ENCODE data around the gene GZMB. TPM values are rescaled to one million over a fixed set of nuclear protein-coding genes. Genes with fewer than 3 reads are reported as not detected.
A peak's percentile ranks its signal among the peaks of the same experiment; 100 is the strongest.
"Not testable (repeated sequence)": the region's sequence is repeated elsewhere in the genome, so short reads cannot be mapped to it uniquely, and the experiment has no call there.

Gene GZMB
- total and polyA plus RNA-seq, 4 donors = 2.2 to 15.7 (median 5.6) TPM

DNA sequence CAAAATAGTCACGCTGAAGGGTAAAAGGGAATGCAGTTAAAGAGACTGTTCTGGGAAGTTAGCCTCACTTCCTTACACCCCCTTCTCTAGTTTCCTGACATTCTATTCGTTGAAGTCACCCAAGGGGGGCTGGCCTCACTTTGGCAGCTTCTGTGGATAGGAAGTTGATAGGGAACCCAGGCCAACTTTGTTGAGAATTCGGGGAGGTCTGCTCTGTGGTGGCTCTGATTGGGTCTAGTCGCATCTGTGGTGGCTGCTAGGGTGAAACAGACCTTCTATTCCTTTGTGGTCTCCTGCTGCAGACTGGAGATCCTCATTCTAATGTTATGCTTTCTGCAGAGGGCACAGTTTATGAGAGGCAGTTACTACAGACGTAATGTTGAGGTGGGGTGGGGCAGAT, 28.8 kb upstream of the GZMB start:
- H3K27ac ChIP-seq (ENCODE audit: low read depth in 1 of 2, low read length in 1 of 2) = peak overlapping the region in 1 of 2 donors; percentile 68
- no peak overlapping the region for H3K4me3 ChIP-seq
- peaks cover 0 to 2% (median 0%) of the 10 kb centered on the region in 3 donors for H3K27me3 ChIP-seq (ENCODE audit: control insufficient read depth in 3 of 3, insufficient read depth in 3 of 3, low read length in 2 of 3)
- peaks cover 0 to 6% (median 0%) of the 10 kb centered on the region in 5 donors for H3K4me1 ChIP-seq (ENCODE audit: control insufficient read depth in 5 of 5, insufficient read depth in 5 of 5, low read length in 5 of 5)
- TF ChIP-seq, protein P1, sequence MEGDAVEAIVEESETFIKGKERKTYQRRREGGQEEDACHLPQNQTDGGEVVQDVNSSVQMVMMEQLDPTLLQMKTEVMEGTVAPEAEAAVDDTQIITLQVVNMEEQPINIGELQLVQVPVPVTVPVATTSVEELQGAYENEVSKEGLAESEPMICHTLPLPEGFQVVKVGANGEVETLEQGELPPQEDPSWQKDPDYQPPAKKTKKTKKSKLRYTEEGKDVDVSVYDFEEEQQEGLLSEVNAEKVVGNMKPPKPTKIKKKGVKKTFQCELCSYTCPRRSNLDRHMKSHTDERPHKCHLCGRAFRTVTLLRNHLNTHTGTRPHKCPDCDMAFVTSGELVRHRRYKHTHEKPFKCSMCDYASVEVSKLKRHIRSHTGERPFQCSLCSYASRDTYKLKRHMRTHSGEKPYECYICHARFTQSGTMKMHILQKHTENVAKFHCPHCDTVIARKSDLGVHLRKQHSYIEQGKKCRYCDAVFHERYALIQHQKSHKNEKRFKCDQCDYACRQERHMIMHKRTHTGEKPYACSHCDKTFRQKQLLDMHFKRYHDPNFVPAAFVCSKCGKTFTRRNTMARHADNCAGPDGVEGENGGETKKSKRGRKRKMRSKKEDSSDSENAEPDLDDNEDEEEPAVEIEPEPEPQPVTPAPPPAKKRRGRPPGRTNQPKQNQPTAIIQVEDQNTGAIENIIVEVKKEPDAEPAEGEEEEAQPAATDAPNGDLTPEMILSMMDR (IDR thresholded peaks at IDR 0.05; ENCODE audit: control extremely low read depth, extremely low read depth) = no peak
- H3K9me3 ChIP-seq (ENCODE audit: control insufficient read depth in 4 of 4, insufficient read depth in 3 of 4, low read length in 3 of 4) = no peaks in the 10 kb centered on the region
- peak in 2 of 3 donors; percentile 17 to 30 for DNase-seq
- WGBS, 2 donors = 16 to 30% methylated on average over 5 of the region's 5 CpGs
- ATAC-seq (ENCODE audit: insufficient read depth, low FRiP score) = no peak
- H3K9ac ChIP-seq (ENCODE audit: insufficient read depth in 1 of 2, low read length in 2 of 2) = no peak overlapping the region
- H3K36me3 ChIP-seq (ENCODE audit: control insufficient read depth in 4 of 4, insufficient read depth in 4 of 4, low read length in 4 of 4) = no peaks in the 10 kb centered on the region

DNA sequence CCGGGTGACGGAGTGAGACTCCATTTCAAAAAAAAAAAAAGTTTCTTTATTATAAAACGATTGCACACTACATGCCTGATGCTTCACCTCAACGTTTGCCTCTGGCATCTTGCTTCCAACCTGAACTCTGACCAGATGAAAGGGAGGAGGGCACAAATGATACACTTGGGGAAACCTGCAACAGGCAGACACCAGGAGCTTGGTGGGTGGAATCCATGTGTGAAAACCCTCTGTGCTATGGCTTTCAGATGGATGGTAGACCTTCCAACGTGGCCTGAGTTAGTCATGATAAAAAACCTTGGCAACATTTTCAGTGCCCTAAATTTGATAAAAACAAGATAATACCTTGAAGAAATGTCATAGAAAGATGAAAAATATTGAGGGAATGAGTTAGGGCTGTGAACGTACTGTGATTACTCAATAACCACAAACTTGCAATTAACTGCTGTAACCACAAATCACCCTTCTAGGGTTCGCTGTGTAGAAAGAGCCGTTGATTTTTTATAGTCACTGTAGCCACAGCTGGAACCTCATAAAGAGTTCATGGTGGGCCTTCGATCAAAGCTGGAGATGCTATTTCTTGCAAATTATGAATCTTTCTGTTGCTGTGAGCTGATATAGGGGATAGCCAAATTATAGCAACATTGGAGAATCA, 26.1 kb upstream of the GZMB start:
- H3K4me1 ChIP-seq (ENCODE audit: control insufficient read depth in 5 of 5, insufficient read depth in 5 of 5, low read length in 5 of 5) = peaks cover 0 to under 1% (median 0%) of the 10 kb centered on the region in 5 donors
- no peak overlapping the region for H3K27ac ChIP-seq (ENCODE audit: low read depth in 1 of 2, low read length in 1 of 2)
- no peak for ATAC-seq (ENCODE audit: insufficient read depth, low FRiP score)
- H3K9me3 ChIP-seq (ENCODE audit: control insufficient read depth in 4 of 4, insufficient read depth in 3 of 4, low read length in 3 of 4) = no peaks in the 10 kb centered on the region
- H3K27me3 ChIP-seq (ENCODE audit: control insufficient read depth in 3 of 3, insufficient read depth in 3 of 3, low read length in 2 of 3) = no peaks in the 10 kb centered on the region
- TF ChIP-seq, protein P1 (IDR thresholded peaks at IDR 0.05; ENCODE audit: control extremely low read depth, extremely low read depth) = no peak
- no peak overlapping the region for H3K4me3 ChIP-seq
- no peak for DNase-seq
- WGBS, 2 donors = 49 to 60% methylated on average over 9 of the region's 9 CpGs
- H3K9ac ChIP-seq (ENCODE audit: insufficient read depth in 1 of 2, low read length in 2 of 2) = no peak overlapping the region
- H3K36me3 ChIP-seq (ENCODE audit: control insufficient read depth in 4 of 4, insufficient read depth in 4 of 4, low read length in 4 of 4) = no peaks in the 10 kb centered on the region

DNA sequence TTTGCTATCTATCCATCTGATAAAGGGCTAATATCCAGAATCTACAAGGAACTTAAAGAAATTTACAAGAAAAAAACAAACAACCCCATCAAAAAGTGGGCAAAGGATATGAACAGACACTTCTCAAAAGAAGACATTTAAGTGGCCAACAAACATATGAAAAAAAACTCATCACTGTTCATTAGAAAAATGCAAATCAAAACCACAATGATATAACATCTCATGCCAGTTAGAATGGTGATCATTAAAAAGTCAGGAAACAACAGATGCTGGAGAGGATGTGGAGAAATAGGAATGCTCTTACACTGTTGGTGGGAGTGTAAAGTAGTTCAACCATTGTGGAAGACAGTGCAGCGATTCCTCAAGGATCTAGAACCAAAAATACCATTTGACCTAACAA, 14.4 kb upstream of the GZMB start:
- 68 to 79% methylated on average over 1 of the region's 1 CpG for WGBS, 2 donors

DNA sequence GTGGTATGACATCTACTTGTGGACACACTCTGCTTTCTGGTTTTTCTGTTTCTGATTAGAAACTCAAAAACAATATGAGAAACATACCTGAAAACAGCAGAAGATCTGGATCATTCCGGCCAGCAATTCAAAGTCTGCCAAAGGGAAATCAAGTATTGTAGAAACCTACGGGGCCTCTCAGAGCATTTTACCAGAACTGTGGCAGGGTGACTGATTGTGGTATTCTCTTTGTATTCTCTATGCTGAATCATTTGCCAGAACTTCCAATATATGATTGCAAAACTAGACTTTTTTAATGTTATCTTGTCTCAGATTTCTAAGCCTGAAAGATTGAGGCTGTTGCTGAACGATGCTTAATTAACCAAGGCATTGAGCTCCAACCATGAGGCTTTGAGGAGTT, 5.9 kb upstream of the GZMB start:
- Histone ChIP-seq H3K27me3 (ENCODE audit: control insufficient read depth in 3 of 3, insufficient read depth in 3 of 3, low read length in 2 of 3) (no peaks in the 10 kb centered on the region), H3K9ac (ENCODE audit: insufficient read depth in 1 of 2, low read length in 2 of 2) (no peak overlapping the region), H3K27ac (ENCODE audit: low read depth in 1 of 2, low read length in 1 of 2) (no peak overlapping the region), H3K36me3 (ENCODE audit: control insufficient read depth in 4 of 4, insufficient read depth in 4 of 4, low read length in 4 of 4) (no peaks in the 10 kb centered on the region), H3K4me3 (no peak overlapping the region), H3K4me1 (ENCODE audit: control insufficient read depth in 5 of 5, insufficient read depth in 5 of 5, low read length in 5 of 5) (no peaks in the 10 kb centered on the region), H3K9me3 (ENCODE audit: control insufficient read depth in 4 of 4, insufficient read depth in 3 of 4, low read length in 3 of 4) (no peaks in the 10 kb centered on the region)
- no peak for DNase-seq
- no peak for ATAC-seq (ENCODE audit: insufficient read depth, low FRiP score)
- TF ChIP-seq, protein P1 (IDR thresholded peaks at IDR 0.05; ENCODE audit: control extremely low read depth, extremely low read depth) = no peak
- 47 to 67% methylated on average over 3 of the region's 3 CpGs for WGBS, 2 donors

More for the DNA sequence above, 14.4 kb upstream of the GZMB start:
- not testable (repeated sequence) for H3K9ac ChIP-seq (ENCODE audit: insufficient read depth in 1 of 2, low read length in 2 of 2); H3K9me3 ChIP-seq (ENCODE audit: control insufficient read depth in 4 of 4, insufficient read depth in 3 of 4, low read length in 3 of 4); H3K36me3 ChIP-seq (ENCODE audit: control insufficient read depth in 4 of 4, insufficient read depth in 4 of 4, low read length in 4 of 4); H3K27ac ChIP-seq (ENCODE audit: low read depth in 1 of 2, low read length in 1 of 2); DNase-seq; H3K4me1 ChIP-seq (ENCODE audit: control insufficient read depth in 5 of 5, insufficient read depth in 5 of 5, low read length in 5 of 5); ATAC-seq (ENCODE audit: insufficient read depth, low FRiP score); H3K27me3 ChIP-seq (ENCODE audit: control insufficient read depth in 3 of 3, insufficient read depth in 3 of 3, low read length in 2 of 3); H3K4me3 ChIP-seq
